Activated naive CD4-positive, alpha-beta T cell treated with anti-CD3 and anti-CD28 coated beads for 36 hours (primary cell): ENCODE data around the gene FGFR3. TPM values are rescaled to one million over a fixed set of nuclear protein-coding genes. Genes with fewer than 3 reads are reported as not detected.
"Not testable (repeated sequence)": the region's sequence is repeated elsewhere in the genome, so short reads cannot be mapped to it uniquely, and the experiment has no call there.

Experiments
- CTCF ChIA-PET: fragments of 350-600 bp; sonication (Branson Sonifier 250); formaldehyde crosslinking; loops from one replicate; lab custom pipeline; 2021; ENCODE audit warnings: antibody characterized with exemption; lab: Charles Lee
- DNase-seq: peaks from one replicate; pipeline ENCODE4 v3.0.0-alpha.2; 2020
- H3K27ac Mint-ChIP-seq: one replicate; pipeline ENCODE4 v1.8.0; 2021; ENCODE audit warnings: mild to moderate bottlenecking, mixed read lengths
- H3K27me3 Mint-ChIP-seq: one replicate; pipeline ENCODE4 v1.8.0; 2021; ENCODE audit warnings: low read depth, mixed read lengths
- H3K36me3 Mint-ChIP-seq: one replicate; pipeline ENCODE4 v1.8.0; 2021; ENCODE audit warnings: low read depth, mixed read lengths
- H3K4me1 Mint-ChIP-seq: one replicate; pipeline ENCODE4 v1.8.0; 2021; ENCODE audit warnings: low read depth, mixed read lengths
- H3K4me3 Mint-ChIP-seq: one replicate; pipeline ENCODE4 v1.8.0; 2021; ENCODE audit warnings: mild to moderate bottlenecking, moderate library complexity, mixed read lengths
- H3K9me3 Mint-ChIP-seq: one replicate; pipeline ENCODE4 v1.8.0; 2021; ENCODE audit warnings: mixed read lengths
- intact Hi-C: fragments of 100-400 bp; cut with micrococcal nuclease; formaldehyde crosslinking; loops from one replicate; pipeline ENCODE4 v1.15.1; 2023
- total RNA-seq, 2 experiments: library from RNA; stranded (reverse); gene quantifications; one replicate each; pipeline ENCODE4 v1.2.3, GENCODE V29; 2021

Gene FGFR3
- total RNA-seq, 2 experiments from 2014 or later, result 0.27 to 0.52 TPM

GRCh38 chr4:1823545-1823932, 30.4 kb downstream of the FGFR3 start:
- H3K4me3 Mint-ChIP-seq, result no peak overlapping the region
- no peaks in the 10 kb centered on the region for H3K9me3 Mint-ChIP-seq
- H3K36me3 Mint-ChIP-seq, result peaks cover 29% of the 10 kb centered on the region
- no peaks in the 10 kb centered on the region for H3K27me3 Mint-ChIP-seq
- intact Hi-C loops, result no loop called here
- DNase-seq, result no peak
- no peak overlapping the region for H3K27ac Mint-ChIP-seq
- H3K4me1 Mint-ChIP-seq, result no peaks in the 10 kb centered on the region
- CTCF ChIA-PET, result no interaction called here

GRCh38 chr4:1824746-1825145, 31.7 kb downstream of the FGFR3 start:
- H3K27me3 Mint-ChIP-seq, result no peaks in the 10 kb centered on the region
- H3K36me3 Mint-ChIP-seq, result peaks cover 27% of the 10 kb centered on the region
- no peak overlapping the region for H3K27ac Mint-ChIP-seq
- no peak for DNase-seq
- no peaks in the 10 kb centered on the region for H3K4me1 Mint-ChIP-seq
- intact Hi-C loops, result no loop called here
- CTCF ChIA-PET, result no interaction called here
- no peaks in the 10 kb centered on the region for H3K9me3 Mint-ChIP-seq
- H3K4me3 Mint-ChIP-seq, result no peak overlapping the region

- CTCF ChIA-PET, result interaction anchor here (0.9 kb wide), 1 partner anchor 10 kb away, joined by 3 read pairs; no protein-coding TSS in a partner anchor
- H3K27me3 Mint-ChIP-seq, result no peaks in the 10 kb centered on the region
- DNase-seq, result no peak
- H3K4me1 Mint-ChIP-seq, result no peaks in the 10 kb centered on the region
- intact Hi-C loops, result no loop called here
- H3K4me3 Mint-ChIP-seq, result no peak overlapping the region
- H3K27ac Mint-ChIP-seq, result no peak overlapping the region
- H3K9me3 Mint-ChIP-seq, result no peaks in the 10 kb centered on the region
- H3K36me3 Mint-ChIP-seq, result peaks cover 26% of the 10 kb centered on the region
These were observed 32.2 kb downstream of the FGFR3 start for GRCh38 chr4:1825326-1825725.

GRCh38 chr4:1826531-1827350, 33.6 kb downstream of the FGFR3 start:
- CTCF ChIA-PET, result interaction anchor here (0.9 to 1.1 kb wide), 2 partner anchors 11 to 79 kb away, joined by 3 read pairs; no protein-coding TSS in a partner anchor
- intact Hi-C loops, result no loop called here
- Mint-ChIP-seq H3K4me1 (no peaks in the 10 kb centered on the region), H3K27me3 (no peaks in the 10 kb centered on the region), H3K9me3 (no peaks in the 10 kb centered on the region), H3K4me3 (no peak overlapping the region), H3K27ac (no peak overlapping the region), H3K36me3 (peaks cover 28% of the 10 kb centered on the region)
- DNase-seq, result no peak

- no peak overlapping the region for H3K4me3 Mint-ChIP-seq
- H3K27me3 Mint-ChIP-seq, result no peaks in the 10 kb centered on the region
- DNase-seq, result no peak
- intact Hi-C loops, result no loop called here
- no peaks in the 10 kb centered on the region for H3K9me3 Mint-ChIP-seq
- H3K4me1 Mint-ChIP-seq, result peaks cover 6% of the 10 kb centered on the region
- peaks cover 25% of the 10 kb centered on the region for H3K36me3 Mint-ChIP-seq
- no peak overlapping the region for H3K27ac Mint-ChIP-seq
- CTCF ChIA-PET, result interaction anchor here (1.2 kb wide), 1 partner anchor 69 kb away, joined by 4 read pairs; no protein-coding TSS in a partner anchor
These were observed 37.1 kb downstream of the FGFR3 start for GRCh38 chr4:1830234-1830633.

- peaks cover 27% of the 10 kb centered on the region for H3K36me3 Mint-ChIP-seq
- CTCF ChIA-PET, result interaction anchor here (1.2 kb wide), 1 partner anchor 69 kb away, joined by 4 read pairs; no protein-coding TSS in a partner anchor
- no peak overlapping the region for H3K4me3 Mint-ChIP-seq
- no peaks in the 10 kb centered on the region for H3K27me3 Mint-ChIP-seq
- no peak overlapping the region for H3K27ac Mint-ChIP-seq
- no peaks in the 10 kb centered on the region for H3K9me3 Mint-ChIP-seq
- intact Hi-C loops, result no loop called here
- no peak for DNase-seq
- peaks cover 6% of the 10 kb centered on the region for H3K4me1 Mint-ChIP-seq
These were observed 37.6 kb downstream of the FGFR3 start for GRCh38 chr4:1830642-1831228.

GRCh38 chr4:1831331-1831730, 38.2 kb downstream of the FGFR3 start:
- intact Hi-C loops, result no loop called here
- Mint-ChIP-seq H3K9me3 (no peaks in the 10 kb centered on the region), H3K27ac (no peak overlapping the region), H3K36me3 (peaks cover 27% of the 10 kb centered on the region), H3K4me3 (no peak overlapping the region), H3K4me1 (peaks cover 6% of the 10 kb centered on the region), H3K27me3 (no peaks in the 10 kb centered on the region)
- CTCF ChIA-PET, result interaction anchor here (1.2 kb wide), 1 partner anchor 68 kb away, joined by 4 read pairs; no protein-coding TSS in a partner anchor
- no peak for DNase-seq

GRCh38 chr4:1832690-1833089, 39.6 kb downstream of the FGFR3 start:
- Mint-ChIP-seq H3K27me3 (no peaks in the 10 kb centered on the region), H3K27ac (no peak overlapping the region), H3K9me3 (no peaks in the 10 kb centered on the region), H3K36me3 (peaks cover 30% of the 10 kb centered on the region), H3K4me1 (peaks cover 6% of the 10 kb centered on the region), H3K4me3 (no peak overlapping the region)
- CTCF ChIA-PET, result no interaction called here
- intact Hi-C loops, result no loop called here
- DNase-seq, result no peak

GRCh38 chr4:1833307-1834046, 40.4 kb downstream of the FGFR3 start:
- Mint-ChIP-seq H3K27me3 (no peaks in the 10 kb centered on the region), H3K9me3 (no peaks in the 10 kb centered on the region), H3K27ac (no peak overlapping the region), H3K4me1 (peaks cover 6% of the 10 kb centered on the region), H3K36me3 (peaks cover 30% of the 10 kb centered on the region), H3K4me3 (no peak overlapping the region)
- DNase-seq, result no peak
- intact Hi-C loops, result no loop called here
- CTCF ChIA-PET, result interaction anchor here (1.8 kb wide), 1 partner anchor 23 kb away, joined by 5 read pairs; no protein-coding TSS in a partner anchor

- no peaks in the 10 kb centered on the region for H3K9me3 Mint-ChIP-seq
- DNase-seq, result no peak
- no peak overlapping the region for H3K4me3 Mint-ChIP-seq
- H3K27me3 Mint-ChIP-seq, result no peaks in the 10 kb centered on the region
- peaks cover 6% of the 10 kb centered on the region for H3K4me1 Mint-ChIP-seq
- intact Hi-C loops, result no loop called here
- no peak overlapping the region for H3K27ac Mint-ChIP-seq
- H3K36me3 Mint-ChIP-seq, result peaks cover 34% of the 10 kb centered on the region
- CTCF ChIA-PET, result interaction anchor here (0.6 to 1.8 kb wide), 3 partner anchors 24 to 70 kb away, joined by 3 to 6 read pairs (median 5); no protein-coding TSS in a partner anchor
These were observed 41.1 kb downstream of the FGFR3 start for GRCh38 chr4:1834047-1834775.

GRCh38 chr4:1835836-1836235, 42.7 kb downstream of the FGFR3 start:
- H3K27ac Mint-ChIP-seq, H3K4me3 Mint-ChIP-seq, DNase-seq, H3K4me1 Mint-ChIP-seq, intact Hi-C loops, H3K27me3 Mint-ChIP-seq, H3K9me3 Mint-ChIP-seq: not testable (repeated sequence)
- CTCF ChIA-PET, result interaction anchor here (0.6 kb wide), 1 partner anchor 64 kb away, joined by 3 read pairs; no protein-coding TSS in a partner anchor
- H3K36me3 Mint-ChIP-seq, result peaks cover 29% of the 10 kb centered on the region
